H9 (cell line): ENCODE measurements around the gene TREML4. TPM values are rescaled to one million over a fixed set of nuclear protein-coding genes. Genes with fewer than 3 reads are reported as not detected.
A peak's percentile ranks its signal among the peaks of the same experiment; 100 is the strongest.

Source experiments
- DNase-seq: peaks from one replicate; pipeline ENCODE4 v3.0.0-alpha.2; 2017
- H2AFZ ChIP-seq: one replicate; pipeline ENCODE4 v1.6.1; 2013; ENCODE audit warnings: mild to moderate bottlenecking, low read length, control low read depth, moderate library complexity
- H2AK5ac ChIP-seq: 2 replicates; pipeline ENCODE4 v1.6.1; 2013; ENCODE audit warnings: low read length, control low read depth, mixed read lengths; ENCODE audit not compliant: insufficient read length
- H2BK120ac ChIP-seq: one replicate; pipeline ENCODE4 v1.6.1; 2013; ENCODE audit warnings: low read depth, mild to moderate bottlenecking, low read length, control low read depth, inconsistent platforms; ENCODE audit not compliant: poor library complexity, severe bottlenecking
- H2BK12ac ChIP-seq: 2 replicates; pipeline ENCODE4 v1.6.1; 2013; ENCODE audit warnings: low read length, control low read depth, mixed read lengths, low read depth; ENCODE audit not compliant: insufficient read length
- H2BK15ac ChIP-seq: 2 replicates; pipeline ENCODE4 v1.6.1; 2013; ENCODE audit warnings: low read depth, low read length, control low read depth
- H2BK20ac ChIP-seq: one replicate; pipeline ENCODE4 v1.6.1; 2013; ENCODE audit warnings: low read depth, mild to moderate bottlenecking, low read length, control low read depth, inconsistent platforms; ENCODE audit not compliant: poor library complexity, severe bottlenecking
- H2BK5ac ChIP-seq: 2 replicates; pipeline ENCODE4 v1.6.1; 2013; ENCODE audit warnings: low read length, control low read depth, mixed read lengths; ENCODE audit not compliant: insufficient read length
- H3K14ac ChIP-seq: 2 replicates; pipeline ENCODE4 v1.6.1; 2013; ENCODE audit warnings: low read length, control low read depth; ENCODE audit not compliant: insufficient read depth
- H3K18ac ChIP-seq: 2 replicates; pipeline ENCODE4 v1.6.1; 2013; ENCODE audit warnings: low read depth, mild to moderate bottlenecking, mixed read lengths, low read length, control low read depth; ENCODE audit not compliant: insufficient read length
- H3K23ac ChIP-seq: 2 replicates; pipeline ENCODE4 v1.6.1; 2013; ENCODE audit warnings: low read length, control low read depth, mixed read lengths, low read depth; ENCODE audit not compliant: insufficient read length
- H3K23me2 ChIP-seq: 2 replicates; pipeline ENCODE4 v1.6.1; 2013; ENCODE audit warnings: low read depth, mild to moderate bottlenecking, mixed read lengths, low read length, control low read depth; ENCODE audit not compliant: insufficient read length, poor library complexity, severe bottlenecking
- H3K27ac ChIP-seq: 2 replicates; pipeline ENCODE4 v1.5.1; 2013; ENCODE audit warnings: low read length, control low read depth, mixed read lengths, low read depth; ENCODE audit not compliant: insufficient read length
- H3K27me3 ChIP-seq: 2 replicates; pipeline ENCODE4 v1.6.1; 2013; ENCODE audit warnings: low read length, control low read depth, inconsistent platforms; ENCODE audit not compliant: insufficient read depth
- H3K4ac ChIP-seq: 2 replicates; pipeline ENCODE4 v1.6.1; 2013; ENCODE audit warnings: low read depth, mild to moderate bottlenecking, control low read depth, inconsistent platforms, low read length, moderate library complexity
- H3K4me1 ChIP-seq: 2 replicates; pipeline ENCODE4 v1.6.1; 2013; ENCODE audit warnings: low read length, control low read depth, inconsistent platforms; ENCODE audit not compliant: insufficient read depth
- H3K4me2 ChIP-seq: 2 replicates; pipeline ENCODE4 v1.6.1; 2013; ENCODE audit warnings: low read length, control low read depth, mixed read lengths; ENCODE audit not compliant: insufficient read length, insufficient read depth
- H3K56ac ChIP-seq: 2 replicates; pipeline ENCODE4 v1.6.1; 2013; ENCODE audit warnings: low read depth, mild to moderate bottlenecking, mixed read lengths, low read length, control low read depth; ENCODE audit not compliant: insufficient read length
- H3K79me1 ChIP-seq: 2 replicates; pipeline ENCODE4 v1.6.1; 2013; ENCODE audit warnings: low read depth, mild to moderate bottlenecking, moderate library complexity, low read length, control low read depth, inconsistent platforms; ENCODE audit not compliant: insufficient read depth, poor library complexity, severe bottlenecking
- H3K79me2 ChIP-seq: 2 replicates; pipeline ENCODE4 v1.6.1; 2013; ENCODE audit warnings: low read length, control low read depth, inconsistent platforms; ENCODE audit not compliant: insufficient read depth
- H3K9ac ChIP-seq: 2 replicates; pipeline ENCODE4 v1.6.1; 2013; ENCODE audit warnings: low read length, control low read depth, mixed read lengths; ENCODE audit not compliant: insufficient read length; ENCODE audit errors: extremely low read depth
- H3K9me3 ChIP-seq: one replicate; pipeline ENCODE4 v1.6.1; 2013; ENCODE audit warnings: low read depth, low read length, inconsistent platforms; ENCODE audit not compliant: control insufficient read depth
- H3T11ph ChIP-seq: one replicate; pipeline ENCODE4 v1.6.1; 2013; ENCODE audit warnings: mild to moderate bottlenecking, low read length, control low read depth, inconsistent platforms
- H4K20me1 ChIP-seq: one replicate; pipeline ENCODE4 v1.6.1; 2013; ENCODE audit not compliant: control insufficient read depth, insufficient read length, insufficient read depth
- H4K5ac ChIP-seq: 2 replicates; pipeline ENCODE4 v1.6.1; 2013; ENCODE audit warnings: low read depth, mild to moderate bottlenecking, mixed read lengths, low read length, control low read depth; ENCODE audit not compliant: insufficient read length
- H4K8ac ChIP-seq: replicated peaks from 2 replicates; pipeline ENCODE4 v1.6.1; 2013; ENCODE audit warnings: low read length, control low read depth, mixed read lengths, low read depth; ENCODE audit not compliant: insufficient read length
- H4K91ac ChIP-seq: 2 replicates; pipeline ENCODE4 v1.6.1; 2013; ENCODE audit warnings: low read depth, mild to moderate bottlenecking, moderate library complexity, mixed read lengths, low read length, control low read depth; ENCODE audit not compliant: insufficient read length
- H3K27ac Mint-ChIP-seq, 3 experiments: 2 replicates in 2 of 3; 3 replicates in 1 of 3; pipeline ENCODE4 v1.8.0; 2020 to 2021; ENCODE audit warnings: mixed read lengths in 3 of 3, mild to moderate bottlenecking in 1 of 3, moderate library complexity in 1 of 3
- H3K27me3 Mint-ChIP-seq: 2 replicates; pipeline ENCODE4 v1.8.0; 2021; ENCODE audit warnings: low read depth, mild to moderate bottlenecking, moderate library complexity, mixed read lengths
- H3K36me3 Mint-ChIP-seq, 3 experiments: 2 replicates in 2 of 3; 3 replicates in 1 of 3; pipeline ENCODE4 v1.8.0; 2020 to 2021; ENCODE audit warnings: low read depth in 3 of 3, mixed read lengths in 3 of 3; ENCODE audit not compliant: insufficient read depth in 1 of 3
- H3K4me1 Mint-ChIP-seq, 2 experiments: 2 replicates each; pipeline ENCODE4 v1.8.0; 2020; ENCODE audit warnings: mixed read lengths in 2 of 2
- H3K4me3 Mint-ChIP-seq, 2 experiments: 2 replicates in 1 of 2; 3 replicates in 1 of 2; pipeline ENCODE4 v1.8.0; 2020 to 2021; ENCODE audit warnings: mild to moderate bottlenecking in 2 of 2, mixed read lengths in 2 of 2, moderate library complexity in 1 of 2
- H3K9me3 Mint-ChIP-seq, 2 experiments: 2 replicates in 1 of 2; 3 replicates in 1 of 2; pipeline ENCODE4 v1.8.0; 2020; ENCODE audit warnings: mild to moderate bottlenecking in 2 of 2, mixed read lengths in 2 of 2, moderate library complexity in 1 of 2
- WGBS: extraction: QIAGEN DNeasy Blood & Tissue Kit; methylation state at CpG from one replicate; pipeline ENCODE4 v1.1.7; 2013; ENCODE audit warnings: missing lambda C conversion rate, low lambda C conversion rate, mixed read lengths; ENCODE audit not compliant: insufficient read length; ENCODE audit errors: extremely low coverage; 5-methylcytosine and 5-hydroxymethylcytosine counted together
- total RNA-seq: library from RNA; stranded (reverse); gene quantifications from 2 replicates; pipeline ENCODE4 v1.2.1, GENCODE V29; 2021
- TF ChIP-seq, protein P1 (sequence below): fragments of 200-600 bp; sonication (generic); conservative IDR thresholded peaks from 3 replicates; pipeline ENCODE4 v1.8.0; 2021; ENCODE audit warnings: antibody characterized with exemption, mild to moderate bottlenecking

TREML4 gene
- total RNA-seq, 1 experiment from 2014 or later, result not detected

DNA sequence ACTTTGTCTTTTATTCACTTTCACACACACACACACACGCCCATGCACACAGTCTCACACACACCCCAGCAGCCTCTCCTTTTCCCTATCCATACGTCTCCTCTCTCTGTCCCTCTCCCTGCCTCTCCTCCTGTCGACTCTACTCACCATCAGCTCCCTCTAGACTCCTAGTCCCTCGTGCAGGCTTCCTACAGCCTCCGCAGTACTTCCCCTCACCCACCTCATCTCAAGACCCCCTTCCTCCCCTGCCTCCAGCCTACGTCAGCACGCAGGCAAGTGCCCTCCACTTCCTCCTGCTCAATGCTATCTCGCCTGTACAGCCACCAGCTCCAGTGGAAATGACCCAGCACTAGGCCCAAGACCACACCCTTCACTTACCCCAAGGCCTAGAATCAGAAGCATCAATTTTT is 26.4 kb upstream of the TREML4 start:
- Mint-ChIP-seq H3K27me3 (peaks cover 6% of the 10 kb centered on the region), H3K27ac (peak overlapping the region in 1 of 3 experiments; percentile 13; a peak in 2 of 7 replicates)

More for the DNA sequence above, 26.4 kb upstream of the TREML4 start:
- Histone ChIP-seq H4K20me1 (no peaks in the 10 kb centered on the region), H3K27ac (no peak overlapping the region), H2BK12ac (no peak overlapping the region), H3K4me1 (peaks cover 2% of the 10 kb centered on the region; the same call in 1 of the 2 replicates), H2AK5ac (no peak overlapping the region), H3K9me3 (no peaks in the 10 kb centered on the region), H2BK5ac (no peak overlapping the region), H3K18ac (no peak overlapping the region), H2BK15ac (no peak overlapping the region), H3K56ac (no peak overlapping the region), H3K23me2 (no peaks in the 10 kb centered on the region), H3K79me1 (no peaks in the 10 kb centered on the region), H4K91ac (no peak overlapping the region), H3K23ac (no peak overlapping the region), H3K79me2 (no peaks in the 10 kb centered on the region), H4K5ac (no peak overlapping the region), H3T11ph (no peak overlapping the region), H3K14ac (no peak overlapping the region; the same call in 1 of the 2 replicates), H3K4ac (no peak overlapping the region), H4K8ac (no peak overlapping the region), H3K4me2 (no peak overlapping the region), H3K27me3 (no peaks in the 10 kb centered on the region), H2BK20ac (no peak overlapping the region), H2BK120ac (no peak overlapping the region), H2AFZ (no peak overlapping the region), H3K9ac (no peak overlapping the region)
- H3K36me3 Mint-ChIP-seq, result no peaks in the 10 kb centered on the region
- no peak for DNase-seq
- H3K4me1 Mint-ChIP-seq, result peaks cover 14 to 15% of the 10 kb centered on the region in 2 experiments
- H3K4me3 Mint-ChIP-seq, result no peak overlapping the region
- H3K9me3 Mint-ChIP-seq, result no peaks in the 10 kb centered on the region
- TF ChIP-seq, protein P1, sequence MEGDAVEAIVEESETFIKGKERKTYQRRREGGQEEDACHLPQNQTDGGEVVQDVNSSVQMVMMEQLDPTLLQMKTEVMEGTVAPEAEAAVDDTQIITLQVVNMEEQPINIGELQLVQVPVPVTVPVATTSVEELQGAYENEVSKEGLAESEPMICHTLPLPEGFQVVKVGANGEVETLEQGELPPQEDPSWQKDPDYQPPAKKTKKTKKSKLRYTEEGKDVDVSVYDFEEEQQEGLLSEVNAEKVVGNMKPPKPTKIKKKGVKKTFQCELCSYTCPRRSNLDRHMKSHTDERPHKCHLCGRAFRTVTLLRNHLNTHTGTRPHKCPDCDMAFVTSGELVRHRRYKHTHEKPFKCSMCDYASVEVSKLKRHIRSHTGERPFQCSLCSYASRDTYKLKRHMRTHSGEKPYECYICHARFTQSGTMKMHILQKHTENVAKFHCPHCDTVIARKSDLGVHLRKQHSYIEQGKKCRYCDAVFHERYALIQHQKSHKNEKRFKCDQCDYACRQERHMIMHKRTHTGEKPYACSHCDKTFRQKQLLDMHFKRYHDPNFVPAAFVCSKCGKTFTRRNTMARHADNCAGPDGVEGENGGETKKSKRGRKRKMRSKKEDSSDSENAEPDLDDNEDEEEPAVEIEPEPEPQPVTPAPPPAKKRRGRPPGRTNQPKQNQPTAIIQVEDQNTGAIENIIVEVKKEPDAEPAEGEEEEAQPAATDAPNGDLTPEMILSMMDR, result no peak
- WGBS, result no CpG with 5 or more reads among the region's 8 CpGs
